A204.1 (cell line): Measurements from ENCODE around the gene ADNP2.

Source experiments
- FAIRE-seq: peaks from 2 replicates; lab custom pipeline; 2012; peaks lifted over from hg19 to GRCh38; lab: Jason Lieb, UNC

The ADNP2 gene, protein sequence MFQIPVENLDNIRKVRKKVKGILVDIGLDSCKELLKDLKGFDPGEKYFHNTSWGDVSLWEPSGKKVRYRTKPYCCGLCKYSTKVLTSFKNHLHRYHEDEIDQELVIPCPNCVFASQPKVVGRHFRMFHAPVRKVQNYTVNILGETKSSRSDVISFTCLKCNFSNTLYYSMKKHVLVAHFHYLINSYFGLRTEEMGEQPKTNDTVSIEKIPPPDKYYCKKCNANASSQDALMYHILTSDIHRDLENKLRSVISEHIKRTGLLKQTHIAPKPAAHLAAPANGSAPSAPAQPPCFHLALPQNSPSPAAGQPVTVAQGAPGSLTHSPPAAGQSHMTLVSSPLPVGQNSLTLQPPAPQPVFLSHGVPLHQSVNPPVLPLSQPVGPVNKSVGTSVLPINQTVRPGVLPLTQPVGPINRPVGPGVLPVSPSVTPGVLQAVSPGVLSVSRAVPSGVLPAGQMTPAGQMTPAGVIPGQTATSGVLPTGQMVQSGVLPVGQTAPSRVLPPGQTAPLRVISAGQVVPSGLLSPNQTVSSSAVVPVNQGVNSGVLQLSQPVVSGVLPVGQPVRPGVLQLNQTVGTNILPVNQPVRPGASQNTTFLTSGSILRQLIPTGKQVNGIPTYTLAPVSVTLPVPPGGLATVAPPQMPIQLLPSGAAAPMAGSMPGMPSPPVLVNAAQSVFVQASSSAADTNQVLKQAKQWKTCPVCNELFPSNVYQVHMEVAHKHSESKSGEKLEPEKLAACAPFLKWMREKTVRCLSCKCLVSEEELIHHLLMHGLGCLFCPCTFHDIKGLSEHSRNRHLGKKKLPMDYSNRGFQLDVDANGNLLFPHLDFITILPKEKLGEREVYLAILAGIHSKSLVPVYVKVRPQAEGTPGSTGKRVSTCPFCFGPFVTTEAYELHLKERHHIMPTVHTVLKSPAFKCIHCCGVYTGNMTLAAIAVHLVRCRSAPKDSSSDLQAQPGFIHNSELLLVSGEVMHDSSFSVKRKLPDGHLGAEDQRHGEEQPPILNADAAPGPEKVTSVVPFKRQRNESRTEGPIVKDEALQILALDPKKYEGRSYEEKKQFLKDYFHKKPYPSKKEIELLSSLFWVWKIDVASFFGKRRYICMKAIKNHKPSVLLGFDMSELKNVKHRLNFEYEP

GRCh38 chr18:80108739-80109675, at the start of gene ADNP2:
ADNP2 (plus strand) TSS chr18:80109262; CDS start chr18:80117543, 8,281 bp downstream.
- peak; percentile 93 for FAIRE-seq

DNA sequence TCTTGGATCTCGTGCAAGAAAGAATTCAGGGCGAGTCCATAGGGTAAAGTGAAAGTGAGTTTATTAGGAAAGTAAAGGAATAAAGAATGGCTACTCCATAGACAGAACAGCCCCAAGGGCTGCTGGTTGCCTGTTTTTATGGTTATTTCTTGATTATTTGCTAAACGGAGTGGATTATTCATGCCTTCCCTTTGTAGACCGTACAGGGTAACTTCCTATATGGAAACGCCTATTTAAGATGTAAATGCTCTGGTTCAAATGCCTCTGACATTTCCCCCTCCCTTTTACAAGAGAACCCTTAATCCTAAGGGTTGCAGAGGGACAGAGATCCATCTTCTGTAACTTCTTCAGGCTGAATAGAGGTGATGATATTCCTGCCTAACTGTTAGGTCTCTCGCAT, 49.1 kb upstream of the ADNP2 start:
- FAIRE-seq: no peak

DNA sequence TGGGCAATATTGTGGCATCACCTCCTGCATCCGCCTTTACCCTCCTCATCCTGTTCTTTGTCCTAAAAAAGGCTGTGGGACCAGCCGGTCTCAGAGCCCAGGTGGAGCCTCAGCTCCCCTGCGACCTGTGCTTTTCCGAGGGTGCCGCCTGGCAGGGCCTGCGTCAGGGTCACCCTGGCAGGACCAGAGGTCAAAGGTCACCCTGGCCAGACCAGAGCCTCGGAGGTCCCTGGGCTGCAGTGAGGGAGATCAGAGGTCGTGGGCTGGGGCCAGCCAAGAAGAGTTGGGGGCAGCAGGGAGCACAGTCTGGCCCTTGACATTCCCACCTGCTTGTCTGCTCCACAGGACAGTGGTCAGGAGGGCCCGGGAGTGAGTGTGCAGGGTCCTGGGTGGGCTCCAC, 43.4 kb upstream of the ADNP2 start:
- no peak for FAIRE-seq

DNA sequence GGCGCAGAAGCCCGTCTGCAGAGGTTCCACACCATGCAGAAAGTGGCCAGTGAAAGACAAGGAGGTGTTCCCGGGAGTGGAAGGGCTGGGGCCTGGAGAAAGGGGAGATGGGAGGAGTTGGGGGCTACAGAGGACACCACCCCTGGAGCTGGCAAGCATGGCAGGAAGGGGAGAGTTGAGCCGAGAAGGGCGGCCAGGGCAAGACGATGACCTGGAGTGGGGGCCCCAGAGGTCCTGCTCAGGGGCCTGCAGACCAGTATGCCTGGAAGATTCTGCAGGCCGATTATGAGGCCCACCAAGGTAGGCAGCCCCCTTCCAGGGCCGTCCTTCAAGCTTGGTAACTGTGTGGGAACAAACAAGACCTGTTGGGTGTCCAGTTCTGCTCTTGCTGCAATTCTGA, 41.7 kb upstream of the ADNP2 start:
- no peak for FAIRE-seq

GRCh38 chr18:80067897-80068296, 41.2 kb upstream of the ADNP2 start:
- no peak for FAIRE-seq

DNA sequence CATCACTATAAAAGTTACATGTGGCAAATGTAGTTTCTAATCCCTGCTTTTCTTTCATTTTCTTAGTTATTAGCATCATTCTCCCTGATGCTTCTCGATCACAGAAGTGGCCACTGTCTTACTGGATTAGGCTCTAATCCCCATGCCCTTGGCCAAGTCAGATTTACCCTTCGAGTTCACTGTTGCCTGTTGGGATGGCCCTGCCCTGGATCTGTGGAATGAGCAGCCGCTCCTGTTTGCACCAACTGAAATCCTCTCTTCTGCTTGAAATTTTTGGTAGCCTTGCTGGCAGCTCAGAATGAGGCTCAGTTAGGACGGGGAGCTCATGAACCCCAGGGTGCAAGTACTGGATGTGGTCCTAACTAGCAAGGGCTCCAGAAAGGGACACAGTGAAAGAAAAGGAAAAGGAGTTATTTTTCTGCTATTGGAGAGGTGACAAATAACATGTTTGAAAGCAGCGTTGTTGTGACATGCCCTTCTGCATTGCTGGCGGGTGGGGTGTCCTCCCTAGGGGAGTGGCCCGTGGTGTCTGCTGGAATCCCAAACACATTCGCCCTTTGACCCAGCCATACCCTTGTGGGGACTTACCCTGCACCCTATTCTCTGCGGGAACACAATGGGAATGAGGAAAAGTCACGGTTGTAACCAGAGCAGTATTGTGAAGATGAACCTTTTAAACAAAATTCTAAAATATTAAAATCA, 40.3 kb upstream of the ADNP2 start:
- no peak for FAIRE-seq

DNA sequence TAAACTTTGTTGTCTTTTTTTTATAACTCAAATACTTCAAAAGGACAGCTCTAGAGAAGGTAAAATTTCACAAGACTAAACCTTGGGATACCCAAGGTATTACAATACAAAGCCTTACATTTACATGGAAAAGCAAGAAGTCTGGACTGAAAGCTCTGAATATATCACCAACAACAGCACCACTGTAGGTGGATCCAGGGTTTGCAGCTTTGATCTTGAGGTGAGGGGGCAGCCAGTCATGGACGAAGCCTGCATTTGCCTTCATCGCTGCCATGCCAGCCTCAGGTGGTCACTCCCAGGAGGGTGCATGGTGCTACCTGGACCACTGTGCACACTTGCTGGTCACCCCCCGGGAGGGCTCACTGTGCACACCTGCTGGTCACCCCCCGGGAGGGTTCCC, 38.2 kb upstream of the ADNP2 start:
- FAIRE-seq: no peak

GRCh38 chr18:80074183-80074582, 34.9 kb upstream of the ADNP2 start:
- no peak for FAIRE-seq

DNA sequence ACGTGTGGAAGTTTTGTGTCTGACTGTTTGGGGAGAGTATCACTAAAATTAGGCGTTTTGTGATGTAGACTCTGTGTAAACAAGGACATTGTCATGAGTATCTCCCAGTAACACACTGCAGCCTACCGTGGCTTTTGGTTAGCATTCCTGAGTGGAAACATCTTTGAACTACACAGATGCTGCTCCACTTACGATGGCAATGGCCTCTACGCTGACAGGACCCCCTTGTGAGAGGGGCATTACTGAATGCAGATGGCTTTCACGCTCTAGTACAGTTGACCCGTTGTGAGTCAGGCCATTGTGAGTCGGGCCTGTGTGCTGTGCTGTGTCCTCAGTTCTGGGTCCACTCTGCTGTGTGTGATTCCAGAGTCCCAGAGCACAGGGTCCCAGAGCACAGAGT, 34.4 kb upstream of the ADNP2 start:
- FAIRE-seq: no peak

GRCh38 chr18:80075940-80076339, 33.1 kb upstream of the ADNP2 start:
- no peak for FAIRE-seq

DNA sequence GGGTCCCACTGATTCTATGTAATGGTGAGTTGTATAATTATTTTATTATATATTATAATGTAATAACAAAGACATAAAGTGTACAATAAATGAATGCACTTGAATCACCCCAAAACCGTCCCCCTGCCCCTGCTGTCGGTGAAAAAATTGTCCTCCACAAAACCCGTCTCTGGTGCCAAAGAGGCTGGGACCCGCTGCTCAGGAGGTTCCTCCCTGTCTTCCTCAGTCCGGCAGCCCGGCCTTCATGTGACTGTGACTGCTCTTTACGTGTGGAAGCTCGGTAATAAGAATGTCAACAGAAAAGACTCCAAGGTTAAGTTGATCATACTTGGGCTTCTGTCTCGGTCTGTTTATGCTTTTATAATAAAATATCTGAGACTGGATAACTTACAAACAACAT, 32.7 kb upstream of the ADNP2 start:
- no peak for FAIRE-seq

DNA sequence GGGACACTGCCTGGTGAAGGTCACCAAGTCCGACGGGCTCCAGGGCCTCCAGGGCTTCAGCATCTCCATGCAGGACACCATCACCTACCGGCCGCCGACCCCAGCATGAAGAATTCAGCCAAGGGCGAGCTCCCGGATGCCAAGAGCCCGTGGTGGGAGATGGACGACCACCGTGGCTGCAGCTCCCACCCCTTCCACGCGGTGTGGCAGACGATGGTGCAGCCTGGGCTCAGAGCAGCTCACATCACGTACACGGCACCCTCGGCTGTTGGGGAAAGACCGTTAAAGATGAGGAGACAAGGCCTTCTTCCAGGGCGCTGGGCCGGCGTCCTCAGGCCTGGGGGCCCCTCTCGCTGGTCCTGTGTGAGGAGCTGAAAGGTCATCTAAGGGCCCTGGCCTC, 31.2 kb upstream of the ADNP2 start:
- no peak for FAIRE-seq

GRCh38 chr18:80086281-80086680, 22.8 kb upstream of the ADNP2 start:
- no peak for FAIRE-seq

DNA sequence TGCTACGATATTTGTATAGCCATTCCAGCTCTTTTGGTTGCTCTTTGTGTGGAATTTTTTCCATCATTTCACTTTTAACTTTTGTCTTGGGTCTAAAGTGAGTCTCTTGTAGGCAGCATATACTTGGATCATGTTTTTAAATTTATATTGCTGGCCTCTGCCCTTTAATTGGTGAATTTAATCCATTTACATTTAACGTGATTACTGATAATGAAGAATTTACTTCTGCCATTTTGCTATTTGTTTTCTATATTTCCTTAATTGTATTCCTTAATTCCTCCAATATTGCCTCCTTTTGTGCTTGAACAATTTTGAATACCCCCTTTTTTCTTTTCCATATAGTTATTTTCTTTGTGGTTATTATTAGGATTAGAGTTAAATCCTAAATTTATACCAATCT, 21.0 kb upstream of the ADNP2 start:
- no peak for FAIRE-seq

DNA sequence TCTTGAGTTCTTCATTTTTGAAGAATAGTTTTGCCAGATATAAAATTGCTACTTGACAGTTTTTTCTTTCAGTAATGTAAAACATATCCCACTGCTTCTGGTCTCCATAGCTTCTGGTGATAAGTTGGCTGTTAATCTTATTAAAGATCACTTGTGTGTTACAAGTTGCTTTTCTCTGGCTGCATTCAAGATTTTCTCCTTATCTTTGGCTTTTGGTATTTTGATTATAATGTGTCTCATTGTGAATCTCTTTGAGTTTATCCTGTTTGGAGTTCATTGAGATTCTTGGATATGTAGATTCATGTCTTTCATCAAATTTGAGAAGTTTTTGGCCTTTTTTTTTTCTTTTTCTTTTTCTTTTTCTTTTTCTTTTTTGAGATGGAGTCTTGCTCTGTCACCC, 20.2 kb upstream of the ADNP2 start:
- FAIRE-seq: no peak

GRCh38 chr18:80095414-80095813, 13.6 kb upstream of the ADNP2 start:
- no peak for FAIRE-seq

- no peak for FAIRE-seq
These were observed 13.0 kb upstream of the ADNP2 start for GRCh38 chr18:80096032-80096565.

GRCh38 chr18:80097201-80097600, 11.9 kb upstream of the ADNP2 start:
- no peak for FAIRE-seq

DNA sequence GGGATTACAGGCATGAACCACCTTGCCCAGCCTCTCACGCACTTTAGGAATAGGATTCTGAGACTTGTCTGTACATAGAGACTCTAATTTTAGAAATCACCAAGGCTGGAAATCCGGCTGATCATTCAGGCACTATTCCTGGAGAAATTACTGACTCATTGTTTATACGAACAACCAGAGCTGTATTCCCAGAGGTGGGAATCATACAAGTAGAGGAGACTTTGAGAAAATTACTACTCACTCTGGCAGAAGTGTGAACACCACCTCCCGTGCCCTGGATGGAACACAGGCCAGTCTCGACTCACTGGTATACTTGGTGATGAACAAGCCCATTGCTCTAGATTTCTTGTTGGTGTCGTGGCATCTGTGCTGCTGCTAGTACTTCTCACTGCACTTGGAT, 5.8 kb upstream of the ADNP2 start:
- FAIRE-seq: no peak

- no peak for FAIRE-seq
These were observed 4.7 kb upstream of the ADNP2 start for GRCh38 chr18:80104364-80104779.
